M059J (cell line): ENCODE measurements around the gene PITRM1. TPM values are rescaled to one million over a fixed set of nuclear protein-coding genes. Genes with fewer than 3 reads are reported as not detected.
"Not testable (repeated sequence)": the region's sequence is repeated elsewhere in the genome, so short reads cannot be mapped to it uniquely, and the experiment has no call there.

Source experiments
- DNase-seq: peaks from one replicate; pipeline ENCODE4 v3.0.0-alpha.2; 2012; ENCODE audit warnings: low read depth
- total RNA-seq: library from RNA; depleted of rRNA; stranded (reverse); fragments of >200 nt; shearing (Covaris generic); gene quantifications from 2 replicates; pipeline ENCODE4 v1.2.3, GENCODE V29; 2014; rRNA removed

PITRM1 gene
- total RNA-seq: 45.3 and 57.4 TPM in 2 replicates

DNA sequence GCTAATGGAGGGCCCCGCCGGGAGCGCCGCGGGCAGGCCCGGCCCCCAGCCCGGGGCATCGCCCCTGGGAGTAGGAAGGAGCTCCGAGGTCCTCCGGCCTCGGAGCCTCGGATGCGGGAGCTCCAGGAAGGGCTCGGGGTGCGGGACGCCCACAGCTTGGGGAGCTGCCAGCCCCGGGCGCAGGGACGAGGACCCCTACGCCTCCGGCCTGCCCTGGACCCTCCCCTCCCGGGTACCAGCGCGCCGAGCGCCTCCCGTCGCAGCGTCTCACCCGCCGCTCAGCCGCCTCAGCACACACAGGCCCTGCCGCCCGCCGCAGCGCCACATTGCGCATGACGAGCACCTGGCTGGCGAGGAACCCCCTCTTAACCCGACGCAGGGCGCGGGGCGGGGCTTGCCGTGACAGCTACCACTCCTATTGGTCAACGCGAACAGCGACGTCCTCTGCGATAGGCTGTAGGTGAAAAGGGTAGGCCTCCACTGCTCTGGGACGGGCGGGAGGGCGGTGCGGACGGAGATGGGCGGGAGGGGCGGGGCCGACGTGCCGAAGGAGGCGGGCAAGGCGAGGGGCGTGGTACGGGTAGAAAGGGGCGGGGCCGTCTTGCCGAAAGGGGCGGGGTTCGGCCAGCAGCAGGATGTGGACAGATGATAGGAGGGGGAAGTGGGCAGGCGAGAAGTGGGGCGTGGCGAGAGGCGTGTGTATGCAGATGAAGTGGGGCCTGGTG, at the start of gene PITRM1:
Gene PITRM1 (minus strand): TSS at position 337 of the 725 bp plus-strand sequence. CDS start 10 bp downstream, at position 327.
- DNase-seq: peak; percentile 94

GRCh38 chr10:3222068-3222467, 49.5 kb upstream of the PITRM1 start:
- DNase-seq: no peak

DNA sequence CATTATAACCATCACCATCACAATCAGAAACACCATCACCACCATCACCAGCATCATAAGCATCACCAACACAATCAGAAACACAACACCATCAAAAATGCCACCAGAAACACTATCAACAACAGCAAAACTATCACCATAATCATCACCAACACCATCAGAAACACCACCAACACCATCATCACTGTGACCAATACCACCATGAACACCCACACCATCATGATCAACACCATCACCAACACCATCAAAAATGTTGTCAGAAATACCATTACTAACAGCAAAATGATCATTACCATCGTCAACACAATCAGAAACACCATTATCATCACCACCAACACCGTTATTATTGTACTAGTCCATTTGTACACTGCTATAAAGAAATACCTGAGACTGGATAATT, 49.0 kb upstream of the PITRM1 start:
- not testable (repeated sequence) for DNase-seq

GRCh38 chr10:3220853-3221252, 48.3 kb upstream of the PITRM1 start:
- DNase-seq: peak; percentile 56

DNA sequence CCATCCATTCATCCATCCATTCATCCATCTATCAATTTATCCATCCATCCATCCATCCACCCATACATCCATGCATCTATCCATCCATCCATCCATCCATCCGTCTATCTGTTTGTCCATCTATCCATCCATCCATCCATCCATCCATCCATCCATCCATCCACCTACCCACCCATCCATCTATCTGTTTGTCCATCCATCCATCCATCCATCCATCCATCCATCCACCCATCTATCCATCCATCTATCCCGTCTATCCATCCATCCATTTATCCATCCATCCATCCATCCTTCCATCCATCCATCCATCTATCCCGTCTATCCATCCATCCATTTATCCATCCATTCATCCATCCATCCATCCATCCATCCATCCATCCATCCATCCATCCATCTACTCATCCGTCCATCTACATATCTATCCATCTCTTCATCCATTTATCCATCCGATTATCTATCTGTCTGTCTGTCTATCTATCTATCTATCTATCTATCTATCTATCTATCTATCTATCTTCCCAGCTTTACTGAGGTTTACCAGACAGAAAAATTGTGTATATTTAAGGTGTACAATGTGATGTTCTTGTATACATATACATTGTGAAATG, 46.5 kb upstream of the PITRM1 start:
- not testable (repeated sequence) for DNase-seq

GRCh38 chr10:3217853-3218252, 45.3 kb upstream of the PITRM1 start:
- no peak for DNase-seq

GRCh38 chr10:3217301-3217700, 44.7 kb upstream of the PITRM1 start:
- DNase-seq: peak; percentile 61

DNA sequence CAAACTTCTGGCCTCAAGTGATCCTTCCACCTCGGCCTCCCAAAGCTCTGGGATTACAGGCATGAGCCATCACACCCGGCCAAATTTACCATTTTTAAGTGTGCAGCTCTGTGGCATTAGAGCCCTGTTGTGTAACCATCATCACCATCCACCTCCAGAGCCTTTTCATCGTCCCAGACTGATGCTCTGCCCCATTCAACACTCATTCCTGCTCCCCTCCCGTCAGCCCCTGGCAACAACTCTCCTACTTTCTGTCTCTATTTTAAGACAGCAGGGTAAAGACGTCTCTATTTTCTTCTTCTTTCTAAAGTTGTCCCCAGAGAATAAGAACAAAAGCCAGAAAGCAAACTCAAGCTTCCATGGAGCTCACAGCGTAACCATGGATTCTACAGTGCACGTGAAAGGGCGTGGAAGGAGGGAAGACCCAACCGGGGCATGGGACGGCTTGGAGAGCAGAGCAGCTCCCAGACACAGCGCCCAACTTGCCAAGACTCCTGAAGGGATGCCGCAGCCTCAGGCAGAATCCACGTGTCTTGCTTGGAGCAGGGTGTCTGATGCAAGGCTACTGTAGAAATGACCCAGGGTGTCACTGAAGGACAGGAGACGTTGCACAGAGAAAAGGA, 42.7 kb upstream of the PITRM1 start:
- no peak for DNase-seq

GRCh38 chr10:3213758-3214515, 41.4 kb upstream of the PITRM1 start:
- DNase-seq: no peak

DNA sequence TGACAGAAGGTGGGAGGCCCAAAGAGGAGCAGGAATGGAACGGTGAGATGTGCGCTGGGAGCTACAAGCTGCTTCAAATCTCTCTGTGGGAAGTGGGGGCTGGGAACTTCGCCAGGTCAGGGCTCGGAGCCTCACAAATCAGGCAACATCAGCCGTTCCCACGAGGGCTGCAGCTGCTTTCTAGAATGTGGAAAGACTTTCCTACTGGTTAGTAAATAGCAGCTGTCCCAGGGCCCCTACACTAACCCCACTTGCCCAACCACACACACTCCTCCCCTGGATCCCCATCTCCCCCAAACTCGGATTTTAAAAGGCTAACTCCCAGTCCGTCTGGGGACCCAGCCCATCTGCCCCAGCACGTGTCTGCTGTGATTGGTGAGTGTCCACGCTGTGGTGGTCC, 40.6 kb upstream of the PITRM1 start:
- DNase-seq: no peak

DNA sequence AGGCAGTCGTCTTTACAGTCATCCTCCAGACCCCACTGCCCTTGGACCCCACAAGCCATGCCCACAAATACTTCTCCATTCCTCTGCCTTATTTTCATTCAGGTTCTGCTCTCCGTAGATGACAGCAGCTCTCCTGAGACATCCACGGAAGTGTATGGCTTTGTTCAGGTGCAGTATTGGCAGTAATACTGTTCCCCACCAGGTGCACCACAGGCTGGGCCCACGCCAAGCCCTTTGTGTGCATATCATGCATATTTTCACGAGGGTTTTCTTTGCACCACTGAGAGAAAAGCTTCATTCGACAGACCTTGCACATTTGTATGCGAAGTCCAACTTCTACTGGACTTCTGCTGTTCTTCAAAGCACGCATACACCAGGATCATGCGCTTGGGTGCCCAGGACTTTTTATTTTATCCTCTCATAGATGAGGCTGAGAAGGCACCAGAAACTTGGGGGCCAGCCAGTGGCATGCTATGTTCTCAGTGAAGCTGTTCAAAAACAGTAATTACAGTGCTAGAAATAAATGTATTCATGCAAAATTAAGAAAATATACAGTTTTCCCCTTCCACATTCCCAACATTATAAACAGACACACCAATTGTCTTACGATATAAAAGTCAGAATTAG, 37.8 kb upstream of the PITRM1 start:
- no peak for DNase-seq

DNA sequence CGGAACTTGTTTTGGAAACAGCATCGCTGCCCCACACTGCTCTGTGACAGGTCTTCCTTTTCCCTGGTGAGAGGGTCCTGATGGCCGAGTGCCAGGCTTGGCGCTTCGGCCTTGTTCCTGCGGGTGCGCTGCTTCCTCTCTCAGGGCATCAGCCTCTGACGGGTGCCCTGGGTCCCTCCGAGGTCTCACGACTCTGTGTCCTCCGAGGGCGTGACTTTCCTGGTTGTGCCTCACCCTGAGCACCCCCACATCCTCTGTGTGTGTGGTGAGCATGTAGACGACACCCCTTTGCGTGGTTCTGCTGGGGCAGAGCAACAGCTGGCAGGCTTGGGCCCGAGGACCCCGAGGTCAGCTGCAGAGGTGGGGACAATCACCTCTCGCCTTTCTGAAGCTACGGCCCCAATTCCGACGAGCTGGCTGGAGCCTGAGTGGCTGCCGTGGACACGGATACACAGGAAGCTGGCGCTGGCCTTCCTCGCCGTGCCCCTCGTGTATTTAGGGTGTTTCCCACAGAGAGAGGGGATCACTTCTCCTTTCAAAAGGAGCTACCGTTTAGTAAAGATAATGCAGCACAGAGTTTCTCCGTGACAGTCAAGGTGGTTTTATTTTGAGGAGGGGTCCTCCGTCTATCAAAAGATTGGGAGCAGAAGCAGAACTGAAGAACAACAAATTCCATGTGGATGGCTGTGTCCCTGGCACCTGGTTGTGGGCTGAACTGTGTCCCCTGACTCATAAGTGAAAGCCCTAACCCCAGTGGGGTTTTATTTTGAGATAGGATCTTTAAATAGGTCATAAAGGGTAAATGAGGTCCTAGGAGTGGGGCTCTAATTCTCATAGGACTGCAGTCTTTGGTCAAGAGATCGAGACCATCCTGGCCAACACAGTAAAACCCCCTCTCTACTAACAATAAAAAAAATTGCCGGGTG, 36.2 kb upstream of the PITRM1 start:
- DNase-seq: no peak

GRCh38 chr10:3207351-3207750, 34.8 kb upstream of the PITRM1 start:
- no peak for DNase-seq

GRCh38 chr10:3206511-3207157, 34.1 kb upstream of the PITRM1 start:
- DNase-seq: no peak

DNA sequence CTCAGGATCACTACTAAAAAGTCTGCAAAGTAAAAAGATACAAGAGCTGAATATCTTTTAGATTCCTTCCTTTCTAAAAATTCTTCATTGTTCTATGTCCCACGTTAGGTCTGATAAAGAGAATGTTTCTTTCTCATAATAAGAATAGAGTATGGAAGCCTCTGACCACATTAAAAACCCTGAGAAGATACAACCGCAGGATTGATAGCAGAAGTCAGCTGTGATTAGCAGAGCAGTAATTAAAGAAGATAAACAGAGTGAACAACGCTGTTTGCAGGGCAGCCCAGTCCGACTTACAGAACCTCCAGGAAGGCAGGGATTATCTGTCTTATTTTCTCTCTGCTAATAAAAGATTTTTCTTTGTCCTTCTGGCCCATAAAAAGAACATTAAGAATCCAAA, 31.4 kb upstream of the PITRM1 start:
- DNase-seq: no peak

GRCh38 chr10:3203016-3203811, 30.6 kb upstream of the PITRM1 start:
- no peak for DNase-seq

GRCh38 chr10:3201796-3202195, 29.2 kb upstream of the PITRM1 start:
- no peak for DNase-seq

DNA sequence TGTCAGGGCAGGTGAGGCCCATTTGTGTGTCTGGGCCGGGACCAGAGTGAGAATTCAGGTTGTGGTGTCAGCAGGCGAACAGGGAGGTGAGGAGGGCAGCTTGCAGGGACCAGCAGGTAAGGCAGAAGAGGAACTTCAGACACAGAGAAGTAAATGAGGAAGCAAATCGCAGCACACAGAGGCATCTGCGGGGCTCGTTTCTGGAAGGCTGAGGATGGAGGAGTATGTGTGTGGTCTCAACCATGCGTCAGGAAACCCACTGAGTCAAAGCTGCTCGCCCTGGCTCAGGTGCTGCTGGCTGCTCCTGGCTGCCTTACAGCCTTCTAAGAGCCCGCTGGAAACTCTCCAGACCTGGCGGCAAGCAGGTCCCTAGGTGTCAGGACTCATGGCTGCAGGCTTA, 26.9 kb upstream of the PITRM1 start:
- no peak for DNase-seq

DNA sequence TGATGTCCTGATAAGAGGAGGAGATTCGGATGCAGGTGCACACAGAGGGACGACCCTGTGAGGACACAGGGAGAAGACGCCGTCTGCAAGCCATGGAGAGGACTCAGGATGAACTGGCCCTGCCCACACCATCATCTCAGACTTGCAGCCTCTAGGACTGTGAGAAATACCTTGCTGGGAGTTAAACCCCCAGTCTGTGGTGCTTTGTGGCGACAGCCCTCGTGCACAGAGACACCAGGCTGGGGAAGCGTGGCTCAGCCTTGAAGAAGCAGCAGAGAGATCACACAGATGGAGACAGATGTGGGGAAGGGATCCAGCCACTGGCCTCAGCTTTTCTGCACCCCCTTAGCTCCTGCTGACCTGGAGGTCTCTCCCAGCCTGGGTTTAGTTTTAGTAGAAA, 26.3 kb upstream of the PITRM1 start:
- DNase-seq: no peak
